Muscle layer of duodenum (tissue), 2 donors: ENCODE results near the gene CORO1C.

Experiments
- H3K27ac ChIP-seq: one replicate; pipeline ENCODE4 v1.7.0; 2013; ENCODE audit warnings: mild to moderate bottlenecking, low read length
- H3K27me3 ChIP-seq: one replicate; pipeline ENCODE4 v1.7.0; 2013; ENCODE audit warnings: low read depth, mild to moderate bottlenecking, control low read depth, low read length
- H3K36me3 ChIP-seq, 2 donors: one replicate each; pipeline ENCODE4 v1.7.0; 2013; ENCODE audit warnings: low read length in 2 of 2, control low read depth in 1 of 2, mild to moderate bottlenecking in 1 of 2; ENCODE audit not compliant: insufficient read depth in 2 of 2, control insufficient read depth in 1 of 2
- H3K4me1 ChIP-seq, 2 donors: one replicate each; pipeline ENCODE4 v1.7.0; 2013; ENCODE audit warnings: low read length in 2 of 2, mild to moderate bottlenecking in 2 of 2, control low read depth in 1 of 2, moderate library complexity in 1 of 2; ENCODE audit not compliant: insufficient read depth in 2 of 2, control insufficient read depth in 1 of 2
- H3K4me3 ChIP-seq, 2 donors: one replicate each; pipeline ENCODE4 v1.7.0; 2013; ENCODE audit warnings: low read length in 2 of 2, low read depth in 1 of 2, mild to moderate bottlenecking in 1 of 2
- H3K9me3 ChIP-seq, 2 donors: one replicate each; pipeline ENCODE4 v1.7.0; 2013; ENCODE audit warnings: low read length in 2 of 2, control low read depth in 1 of 2, mild to moderate bottlenecking in 1 of 2; ENCODE audit not compliant: control insufficient read depth in 1 of 2
- donor health status: healthy.

Gene CORO1C

GRCh38 chr12:108653082-108653516, 78.2 kb downstream of the CORO1C start:
- H3K4me3 ChIP-seq: no peak overlapping the region

GRCh38 chr12:108650083-108650482, 81.2 kb downstream of the CORO1C start:
- Histone ChIP-seq H3K4me3 (no peak overlapping the region), H3K36me3 (peaks cover 49 to 72% of the 10 kb centered on the region in 2 donors), H3K9me3 (no peaks in the 10 kb centered on the region), H3K27me3 (no peaks in the 10 kb centered on the region), H3K27ac (no peak overlapping the region), H3K4me1 (peaks cover 4 to 12% of the 10 kb centered on the region in 2 donors)

More at GRCh38 chr12:108653082-108653516, 78.2 kb downstream of the CORO1C start:
- Histone ChIP-seq H3K4me1 (peaks cover 0 to 9% of the 10 kb centered on the region in 2 donors), H3K27ac (no peak overlapping the region), H3K9me3 (no peaks in the 10 kb centered on the region), H3K27me3 (no peaks in the 10 kb centered on the region), H3K36me3 (peaks cover 52 to 54% of the 10 kb centered on the region in 2 donors)

GRCh38 chr12:108649669-108650068, 81.6 kb downstream of the CORO1C start:
- Histone ChIP-seq H3K4me3 (no peak overlapping the region), H3K27me3 (no peaks in the 10 kb centered on the region), H3K36me3 (peaks cover 51 to 72% of the 10 kb centered on the region in 2 donors), H3K27ac (peak overlapping the region; percentile 0), H3K9me3 (no peaks in the 10 kb centered on the region), H3K4me1 (peaks cover 4 to 12% of the 10 kb centered on the region in 2 donors)

GRCh38 chr12:108649126-108649525, 82.2 kb downstream of the CORO1C start:
- H3K27ac ChIP-seq: peak overlapping the region; percentile 0
- H3K4me1 ChIP-seq: peaks cover 4 to 16% of the 10 kb centered on the region in 2 donors
- peaks cover 50 to 75% of the 10 kb centered on the region in 2 donors for H3K36me3 ChIP-seq
- no peaks in the 10 kb centered on the region for H3K9me3 ChIP-seq
- no peak overlapping the region for H3K4me3 ChIP-seq
- H3K27me3 ChIP-seq: no peaks in the 10 kb centered on the region

- Histone ChIP-seq H3K27ac (no peak overlapping the region), H3K36me3 (peaks cover 45 to 69% of the 10 kb centered on the region in 2 donors), H3K4me1 (peaks cover 4 to 13% of the 10 kb centered on the region in 2 donors), H3K27me3 (no peaks in the 10 kb centered on the region), H3K9me3 (no peaks in the 10 kb centered on the region), H3K4me3 (no peak overlapping the region)
These were observed 82.9 kb downstream of the CORO1C start for GRCh38 chr12:108648371-108648770.

- H3K36me3 ChIP-seq: peaks cover 44 to 69% of the 10 kb centered on the region in 2 donors
- peaks cover 4 to 13% of the 10 kb centered on the region in 2 donors for H3K4me1 ChIP-seq
- no peaks in the 10 kb centered on the region for H3K27me3 ChIP-seq
- H3K9me3 ChIP-seq: no peaks in the 10 kb centered on the region
- H3K4me3 ChIP-seq: no peak overlapping the region
- H3K27ac ChIP-seq: no peak overlapping the region
These were observed 83.6 kb downstream of the CORO1C start for GRCh38 chr12:108647585-108648287.

- no peaks in the 10 kb centered on the region for H3K9me3 ChIP-seq
- peaks cover 36 to 61% of the 10 kb centered on the region in 2 donors for H3K36me3 ChIP-seq
- peaks cover 4 to 19% of the 10 kb centered on the region in 2 donors for H3K4me1 ChIP-seq
- no peak overlapping the region for H3K4me3 ChIP-seq
- no peaks in the 10 kb centered on the region for H3K27me3 ChIP-seq
- no peak overlapping the region for H3K27ac ChIP-seq
These were observed 84.4 kb downstream of the CORO1C start for GRCh38 chr12:108646600-108647579.

GRCh38 chr12:108645686-108646599, 85.4 kb downstream of the CORO1C start:
- Histone ChIP-seq H3K9me3 (no peaks in the 10 kb centered on the region), H3K4me1 (peaks cover 4 to 21% of the 10 kb centered on the region in 2 donors), H3K4me3 (no peak overlapping the region), H3K27ac (no peak overlapping the region), H3K27me3 (no peaks in the 10 kb centered on the region), H3K36me3 (peaks cover 30 to 54% of the 10 kb centered on the region in 2 donors)

- Histone ChIP-seq H3K4me1 (peaks cover 4 to 21% of the 10 kb centered on the region in 2 donors), H3K27me3 (no peaks in the 10 kb centered on the region), H3K27ac (no peak overlapping the region), H3K9me3 (no peaks in the 10 kb centered on the region), H3K4me3 (no peak overlapping the region), H3K36me3 (peaks cover 24 to 48% of the 10 kb centered on the region in 2 donors)
These were observed 86.6 kb downstream of the CORO1C start for GRCh38 chr12:108644811-108645120.

- Histone ChIP-seq H3K27ac (no peak overlapping the region), H3K36me3 (peaks cover 18 to 42% of the 10 kb centered on the region in 2 donors), H3K27me3 (no peaks in the 10 kb centered on the region), H3K9me3 (no peaks in the 10 kb centered on the region), H3K4me1 (peaks cover 4 to 17% of the 10 kb centered on the region in 2 donors), H3K4me3 (no peak overlapping the region)
These were observed 87.1 kb downstream of the CORO1C start for GRCh38 chr12:108643941-108644810.
